Astrocyte of the cerebellum (primary cell): ENCODE measurements around the gene BOK.

ENCODE experiments used
- DNase-seq: peaks from one replicate; pipeline ENCODE4 v3.0.0-alpha.2; 2011; ENCODE audit warnings: low read depth
- H3K4me3 ChIP-seq: 2 replicates; pipeline ENCODE4 v1.5.1; 2011; ENCODE audit warnings: mild to moderate bottlenecking, low read depth, low read length, moderate library complexity
- CTCF ChIP-seq: IDR thresholded peaks from 2 replicates; pipeline ENCODE4 v1.5.1; 2012; ENCODE audit warnings: low read length, low read depth, moderate library complexity, mild to moderate bottlenecking; ENCODE audit errors: missing control alignments
- in situ Hi-C: cut with HindIII; loops from 2 replicates; pipeline ENCODE4 v1.10.0; 2017; ENCODE audit warnings: low sequenced_read_pairs

Gene BOK

GRCh38 chr2:241599615-241600014 lies 41.1 kb downstream of the BOK start:
- TF ChIP-seq CTCF: no peak
- in situ Hi-C loops: no loop called here
- no peak overlapping the region for H3K4me3 ChIP-seq
- no peak for DNase-seq

DNA sequence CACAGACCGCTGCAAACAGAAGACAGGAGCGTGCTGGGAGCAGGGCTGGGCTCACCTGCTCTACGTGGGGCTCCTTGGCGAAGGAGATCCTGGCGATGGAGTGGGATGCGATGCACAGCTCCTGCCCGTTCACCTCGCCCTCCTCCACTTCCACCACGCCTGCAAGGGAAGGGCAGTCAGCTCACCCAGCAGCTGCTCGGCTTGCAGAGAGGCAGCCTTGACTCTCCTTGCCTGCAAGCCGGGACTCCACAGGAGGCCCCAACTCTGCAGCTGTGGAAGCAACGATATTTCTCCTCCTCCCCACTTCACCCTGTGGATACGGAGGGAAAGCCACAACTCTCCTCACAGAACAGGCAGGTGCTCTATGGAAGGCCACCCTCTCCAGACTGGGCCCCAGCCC lies 43.3 kb downstream of the BOK start:
- DNase-seq: no peak
- in situ Hi-C loops: no loop called here
- H3K4me3 ChIP-seq: no peak overlapping the region
- TF ChIP-seq CTCF: no peak

DNA sequence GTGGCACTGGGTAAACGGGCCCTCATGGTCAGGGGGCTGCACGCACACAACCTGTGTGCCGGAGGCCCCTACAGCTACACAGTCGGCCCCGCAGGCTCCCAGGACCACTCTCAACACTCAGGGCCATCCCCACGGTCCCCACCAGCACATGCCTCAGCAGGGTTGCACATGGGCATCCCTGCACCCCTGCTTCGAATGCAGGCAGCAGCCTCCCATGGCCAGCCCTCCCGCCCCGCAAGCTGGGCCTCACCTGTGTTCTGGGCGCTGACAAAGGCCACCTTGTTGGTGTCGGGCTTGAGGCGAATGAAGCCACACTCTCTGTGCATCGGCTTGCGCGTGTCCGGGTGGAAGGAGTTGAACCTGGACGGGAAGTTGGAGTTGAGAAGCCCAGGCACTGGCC lies 44.2 kb downstream of the BOK start:
- in situ Hi-C loops: no loop called here
- no peak for DNase-seq
- no peak overlapping the region for H3K4me3 ChIP-seq
- no peak for TF ChIP-seq CTCF

- in situ Hi-C loops: no loop called here
- no peak for DNase-seq
These were observed 45.1 kb downstream of the BOK start for GRCh38 chr2:241603686-241604085.

GRCh38 chr2:241606186-241606585 lies 47.6 kb downstream of the BOK start:
- TF ChIP-seq CTCF: no peak
- in situ Hi-C loops: no loop called here
- DNase-seq: no peak
- no peak overlapping the region for H3K4me3 ChIP-seq

More at GRCh38 chr2:241603686-241604085, 45.1 kb downstream of the BOK start:
- TF ChIP-seq CTCF: no peak
- H3K4me3 ChIP-seq: no peak overlapping the region

DNA sequence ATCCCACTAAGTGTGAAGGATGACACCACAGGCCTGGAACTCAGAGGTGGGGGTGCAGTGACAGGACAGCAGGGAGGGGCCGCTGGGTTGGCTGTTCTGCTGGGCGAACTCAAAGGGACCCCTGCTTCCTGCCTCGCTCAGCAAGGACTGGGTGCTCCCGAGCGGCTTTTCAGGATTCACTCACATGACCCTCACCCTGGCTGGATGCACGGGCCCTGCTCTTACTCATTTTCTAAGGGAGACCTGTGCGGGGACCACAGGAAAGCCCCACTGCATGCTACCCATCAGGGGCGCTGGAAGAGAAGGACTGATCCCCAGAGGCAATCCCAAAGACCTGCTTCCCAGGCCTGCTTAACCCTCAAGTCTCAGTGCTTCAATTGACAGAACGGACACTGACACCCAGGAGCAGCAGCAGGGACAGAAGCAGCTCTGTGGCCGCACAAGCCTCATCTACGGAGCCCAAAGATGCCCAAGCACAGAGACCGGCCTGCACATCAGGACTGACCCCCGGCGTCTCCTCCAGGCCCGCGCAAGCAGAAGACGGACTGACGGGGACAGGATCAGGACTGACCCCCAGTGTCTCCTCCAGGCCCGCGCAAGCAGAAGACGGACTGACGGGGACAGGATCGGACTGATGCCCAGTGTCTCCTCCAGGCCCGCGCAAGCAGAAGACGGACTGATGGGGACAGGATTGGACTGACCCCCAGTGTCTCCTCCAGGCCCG lies 48.8 kb downstream of the BOK start:
- no peak overlapping the region for H3K4me3 ChIP-seq
- no peak for DNase-seq
- in situ Hi-C loops: no loop called here
- TF ChIP-seq CTCF: no peak
